IgD-negative memory B cell (primary cell): ENCODE results near the gene CFAP69. TPM values are rescaled to one million over a fixed set of nuclear protein-coding genes. Genes with fewer than 3 reads are reported as not detected.

Source experiments
- H3K27ac Mint-ChIP-seq, 3 donors: one replicate each; pipeline ENCODE4 v1.8.0; 2020 to 2022; ENCODE audit warnings: mild to moderate bottlenecking in 3 of 3, mixed read lengths in 3 of 3, moderate library complexity in 1 of 3
- H3K27me3 Mint-ChIP-seq: one replicate; pipeline ENCODE4 v1.8.0; 2021; ENCODE audit warnings: mixed read lengths
- H3K36me3 Mint-ChIP-seq: one replicate; pipeline ENCODE4 v1.8.0; 2020; ENCODE audit warnings: mild to moderate bottlenecking, mixed read lengths
- H3K4me1 Mint-ChIP-seq, 3 donors: one replicate each; pipeline ENCODE4 v1.8.0; 2020 to 2022; ENCODE audit warnings: mixed read lengths in 3 of 3, mild to moderate bottlenecking in 1 of 3
- H3K4me3 Mint-ChIP-seq, 4 donors: one replicate each; pipeline ENCODE4 v1.8.0; 2020 to 2022; ENCODE audit warnings: mild to moderate bottlenecking in 4 of 4, mixed read lengths in 4 of 4, moderate library complexity in 3 of 4
- H3K9me3 Mint-ChIP-seq, 3 donors: one replicate each; pipeline ENCODE4 v1.8.0; 2020 to 2021; ENCODE audit warnings: mixed read lengths in 3 of 3, mild to moderate bottlenecking in 1 of 3
- polyA plus RNA-seq: library from polyadenylated mRNA; unstranded; fragments of 300-500 nt; fragmentation: Illumina TruSeq; gene quantifications from one replicate; pipeline ENCODE4 v1.2.3, GENCODE V29; 2021

CFAP69 gene
- polyA plus RNA-seq, 1 donor from 2014 or later: 0.54 TPM

DNA sequence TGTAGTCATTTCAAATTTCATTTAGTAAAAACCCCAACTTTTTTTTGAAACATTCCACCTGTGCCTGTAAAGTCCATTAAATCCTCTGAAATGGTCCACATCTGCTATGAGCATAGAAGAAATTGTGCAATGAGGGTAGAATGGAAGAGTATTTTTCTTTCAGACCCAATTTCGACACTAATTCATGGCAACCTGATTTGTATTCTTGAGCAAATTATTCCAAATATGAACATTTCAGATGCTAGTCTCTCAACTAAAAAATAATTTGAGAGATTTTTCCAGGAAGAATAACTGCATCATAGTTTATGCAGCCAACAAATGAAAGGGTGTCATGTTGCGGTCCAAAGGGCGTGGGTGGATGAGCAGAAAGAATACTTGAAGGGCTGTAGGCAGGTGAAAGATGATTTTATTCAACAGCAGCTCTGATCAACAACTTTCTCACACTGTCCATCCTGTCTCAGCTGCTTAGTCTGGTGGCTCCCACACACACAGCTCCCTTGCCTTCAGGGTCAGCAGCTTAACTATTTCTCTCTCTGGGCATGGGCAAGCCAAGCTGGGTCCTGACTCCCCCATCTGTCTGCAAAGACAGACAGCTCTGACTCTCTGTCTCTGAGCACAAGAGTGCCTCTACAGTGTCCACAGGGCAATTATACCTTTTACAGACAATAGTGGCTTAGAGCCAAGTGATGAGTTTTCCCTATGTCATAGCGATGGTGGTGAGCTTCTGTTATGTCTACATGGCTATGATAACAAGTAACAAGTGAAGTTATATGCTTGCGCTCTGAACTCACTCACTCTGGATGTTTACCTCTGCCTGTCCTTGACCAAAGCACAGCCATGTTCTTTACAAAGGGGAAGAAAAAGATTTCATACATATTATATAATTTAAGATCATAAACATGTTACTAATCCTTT lies 21.9 kb upstream of the CFAP69 start:
- H3K36me3 Mint-ChIP-seq: peaks cover 1% of the 10 kb centered on the region
- H3K27me3 Mint-ChIP-seq: peaks cover 20% of the 10 kb centered on the region
- no peak overlapping the region for H3K4me3 Mint-ChIP-seq
- no peak overlapping the region for H3K27ac Mint-ChIP-seq
- H3K9me3 Mint-ChIP-seq: no peaks in the 10 kb centered on the region
- H3K4me1 Mint-ChIP-seq: no peaks in the 10 kb centered on the region

DNA sequence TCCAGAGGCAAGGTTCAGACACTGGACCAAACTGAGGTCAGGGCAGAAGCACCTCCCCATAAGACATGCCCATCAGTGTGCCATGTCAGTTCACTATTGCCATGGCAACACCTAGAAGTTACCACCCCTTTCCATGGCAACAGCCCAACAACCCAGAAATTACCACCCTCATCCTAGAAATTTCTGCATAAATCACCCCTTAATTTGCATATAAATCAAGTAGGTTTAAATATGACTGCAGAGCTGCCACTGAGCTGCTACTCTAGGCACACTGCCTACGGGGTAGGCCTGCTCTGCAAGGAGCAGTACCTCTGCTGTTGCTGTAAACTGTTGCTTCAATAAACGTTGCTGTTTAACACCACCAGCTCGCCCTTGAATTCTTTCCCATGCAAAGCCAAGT lies 20.8 kb upstream of the CFAP69 start:
- H3K36me3 Mint-ChIP-seq: peaks cover 1% of the 10 kb centered on the region
- H3K4me3 Mint-ChIP-seq: no peak overlapping the region
- H3K27me3 Mint-ChIP-seq: peaks cover 21% of the 10 kb centered on the region
- H3K4me1 Mint-ChIP-seq: no peaks in the 10 kb centered on the region
- H3K9me3 Mint-ChIP-seq: no peaks in the 10 kb centered on the region
- H3K27ac Mint-ChIP-seq: no peak overlapping the region

DNA sequence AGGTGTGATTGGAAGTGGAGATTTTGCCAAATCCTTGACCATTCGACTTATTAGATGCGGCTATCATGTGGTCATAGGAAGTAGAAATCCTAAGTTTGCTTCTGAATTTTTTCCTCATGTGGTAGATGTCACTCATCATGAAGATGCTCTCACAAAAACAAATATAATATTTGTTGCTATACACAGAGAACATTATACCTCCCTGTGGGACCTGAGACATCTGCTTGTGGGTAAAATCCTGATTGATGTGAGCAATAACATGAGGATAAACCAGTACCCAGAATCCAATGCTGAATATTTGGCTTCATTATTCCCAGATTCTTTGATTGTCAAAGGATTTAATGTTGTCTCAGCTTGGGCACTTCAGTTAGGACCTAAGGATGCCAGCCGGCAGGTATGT lies 19.8 kb upstream of the CFAP69 start:
- H3K27ac Mint-ChIP-seq: no peak overlapping the region
- no peaks in the 10 kb centered on the region for H3K9me3 Mint-ChIP-seq
- peaks cover 20% of the 10 kb centered on the region for H3K27me3 Mint-ChIP-seq
- no peaks in the 10 kb centered on the region for H3K36me3 Mint-ChIP-seq
- no peaks in the 10 kb centered on the region for H3K4me1 Mint-ChIP-seq
- no peak overlapping the region for H3K4me3 Mint-ChIP-seq

GRCh38 chr7:90225601-90226000 lies 19.4 kb upstream of the CFAP69 start:
- Mint-ChIP-seq H3K27me3 (peaks cover 16% of the 10 kb centered on the region), H3K9me3 (no peaks in the 10 kb centered on the region), H3K4me3 (no peak overlapping the region), H3K4me1 (no peaks in the 10 kb centered on the region), H3K36me3 (no peaks in the 10 kb centered on the region), H3K27ac (no peak overlapping the region)

DNA sequence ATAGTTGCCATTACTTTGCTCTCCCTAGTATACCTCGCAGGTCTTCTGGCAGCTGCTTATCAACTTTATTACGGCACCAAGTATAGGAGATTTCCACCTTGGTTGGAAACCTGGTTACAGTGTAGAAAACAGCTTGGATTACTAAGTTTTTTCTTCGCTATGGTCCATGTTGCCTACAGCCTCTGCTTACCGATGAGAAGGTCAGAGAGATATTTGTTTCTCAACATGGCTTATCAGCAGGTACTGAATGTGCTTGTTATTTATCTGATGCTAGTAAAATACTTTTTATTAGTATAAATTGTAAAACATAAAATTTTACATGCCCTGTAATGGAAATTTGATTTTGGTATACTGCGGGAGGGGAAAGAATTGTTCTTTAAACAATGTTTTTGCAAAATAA lies 17.7 kb upstream of the CFAP69 start:
- H3K4me1 Mint-ChIP-seq: no peaks in the 10 kb centered on the region
- H3K27me3 Mint-ChIP-seq: peaks cover 10% of the 10 kb centered on the region
- H3K27ac Mint-ChIP-seq: no peak overlapping the region
- no peaks in the 10 kb centered on the region for H3K9me3 Mint-ChIP-seq
- no peaks in the 10 kb centered on the region for H3K36me3 Mint-ChIP-seq
- no peak overlapping the region for H3K4me3 Mint-ChIP-seq

DNA sequence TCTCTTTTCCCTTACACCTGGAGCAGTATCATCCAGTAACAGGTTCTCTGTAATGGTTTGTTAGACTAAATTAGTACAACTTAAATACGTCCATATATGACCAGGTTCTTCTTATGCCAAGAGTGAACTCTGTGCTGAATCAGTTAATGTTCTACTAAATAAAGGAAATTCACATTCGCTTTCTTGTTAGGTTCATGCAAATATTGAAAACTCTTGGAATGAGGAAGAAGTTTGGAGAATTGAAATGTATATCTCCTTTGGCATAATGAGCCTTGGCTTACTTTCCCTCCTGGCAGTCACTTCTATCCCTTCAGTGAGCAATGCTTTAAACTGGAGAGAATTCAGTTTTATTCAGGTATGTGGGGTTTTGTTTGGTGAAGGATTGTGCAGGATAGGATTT lies 15.3 kb upstream of the CFAP69 start:
- Mint-ChIP-seq H3K27ac (no peak overlapping the region), H3K36me3 (no peaks in the 10 kb centered on the region), H3K9me3 (no peaks in the 10 kb centered on the region)

DNA sequence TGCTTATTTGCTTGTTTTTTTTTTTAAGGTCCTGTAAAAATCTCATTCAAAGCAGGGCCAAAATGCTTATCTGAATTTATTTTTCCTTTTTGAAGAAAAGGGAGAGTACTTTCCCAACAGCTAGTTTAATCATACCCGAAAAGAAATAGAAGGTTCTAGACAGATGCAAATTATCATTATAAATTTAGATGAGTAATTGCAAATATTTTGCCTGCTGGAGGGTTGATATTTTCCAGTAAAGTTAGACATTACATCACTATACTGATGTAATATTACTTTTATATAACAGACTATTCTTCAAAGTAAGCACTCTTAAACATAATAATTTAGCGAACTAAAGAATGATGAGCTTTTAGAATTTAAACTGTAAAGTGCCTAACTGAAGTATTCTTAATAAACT lies 14.1 kb upstream of the CFAP69 start:
- Mint-ChIP-seq H3K4me3 (no peak overlapping the region), H3K9me3 (no peaks in the 10 kb centered on the region), H3K36me3 (no peaks in the 10 kb centered on the region), H3K27me3 (peaks cover 3% of the 10 kb centered on the region), H3K27ac (no peak overlapping the region), H3K4me1 (no peaks in the 10 kb centered on the region)

More for the DNA sequence above, 15.3 kb upstream of the CFAP69 start:
- H3K4me3 Mint-ChIP-seq: no peak overlapping the region
- H3K4me1 Mint-ChIP-seq: no peaks in the 10 kb centered on the region
- H3K27me3 Mint-ChIP-seq: peaks cover 5% of the 10 kb centered on the region

DNA sequence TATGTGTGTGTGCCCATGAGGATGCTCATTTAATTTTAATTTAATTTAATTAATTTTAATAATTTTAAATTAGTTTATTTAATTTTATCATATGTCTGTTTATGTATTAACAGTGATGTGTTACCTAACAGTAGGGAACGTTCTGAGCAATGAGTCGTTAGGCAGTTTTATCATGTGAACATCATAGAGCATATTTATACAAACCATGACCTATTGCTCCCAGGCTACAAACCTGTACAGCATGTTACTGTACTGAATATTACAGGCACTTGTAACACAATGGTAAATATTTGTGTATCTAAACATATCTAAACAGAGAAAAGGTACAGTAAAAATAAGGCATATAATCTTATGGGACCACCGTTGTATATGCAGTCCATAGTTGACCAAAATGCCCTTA lies 13.7 kb upstream of the CFAP69 start:
- Mint-ChIP-seq H3K4me1 (no peaks in the 10 kb centered on the region), H3K36me3 (no peaks in the 10 kb centered on the region), H3K4me3 (no peak overlapping the region)

DNA sequence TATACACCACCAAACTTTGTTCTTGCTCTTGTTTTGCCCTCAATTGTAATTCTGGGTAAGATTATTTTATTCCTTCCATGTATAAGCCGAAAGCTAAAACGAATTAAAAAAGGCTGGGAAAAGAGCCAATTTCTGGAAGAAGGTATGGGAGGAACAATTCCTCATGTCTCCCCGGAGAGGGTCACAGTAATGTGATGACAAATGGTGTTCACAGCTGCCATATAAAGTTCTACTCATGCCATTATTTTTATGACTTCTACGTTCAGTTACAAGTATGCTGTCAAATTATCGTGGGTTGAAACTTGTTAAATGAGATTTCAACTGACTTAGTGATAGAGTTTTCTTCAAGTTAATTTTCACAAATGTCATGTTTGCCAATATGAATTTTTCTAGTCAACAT lies 12.5 kb upstream of the CFAP69 start:
- Mint-ChIP-seq H3K4me1 (no peaks in the 10 kb centered on the region), H3K27me3 (peaks cover 3% of the 10 kb centered on the region), H3K4me3 (no peak overlapping the region), H3K36me3 (no peaks in the 10 kb centered on the region), H3K27ac (no peak overlapping the region), H3K9me3 (no peaks in the 10 kb centered on the region)

More for the DNA sequence above, 13.7 kb upstream of the CFAP69 start:
- Mint-ChIP-seq H3K9me3 (no peaks in the 10 kb centered on the region), H3K27ac (no peak overlapping the region), H3K27me3 (peaks cover 3% of the 10 kb centered on the region)

DNA sequence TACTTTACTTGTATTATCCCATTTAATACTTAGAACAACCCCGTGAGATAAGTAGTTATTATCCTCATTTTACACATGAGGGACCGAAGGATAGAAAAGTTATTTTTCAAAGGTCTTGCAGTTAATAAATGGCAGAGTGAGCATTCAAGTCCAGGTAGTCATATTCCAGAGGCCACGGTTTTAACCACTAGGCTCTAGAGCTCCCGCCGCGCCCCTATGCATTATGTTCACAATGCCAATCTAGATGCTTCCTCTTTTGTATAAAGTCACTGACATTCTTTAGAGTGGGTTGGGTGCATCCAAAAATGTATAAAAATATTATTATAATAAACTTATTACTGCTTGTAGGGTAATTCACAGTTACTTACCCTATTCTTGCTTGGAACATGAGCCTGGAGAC lies 11.4 kb upstream of the CFAP69 start:
- Mint-ChIP-seq H3K4me3 (no peak overlapping the region), H3K4me1 (peaks cover 0 to 4% (median 0%) of the 10 kb centered on the region in 3 donors), H3K36me3 (no peaks in the 10 kb centered on the region), H3K27ac (no peak overlapping the region), H3K27me3 (no peaks in the 10 kb centered on the region), H3K9me3 (no peaks in the 10 kb centered on the region)

DNA sequence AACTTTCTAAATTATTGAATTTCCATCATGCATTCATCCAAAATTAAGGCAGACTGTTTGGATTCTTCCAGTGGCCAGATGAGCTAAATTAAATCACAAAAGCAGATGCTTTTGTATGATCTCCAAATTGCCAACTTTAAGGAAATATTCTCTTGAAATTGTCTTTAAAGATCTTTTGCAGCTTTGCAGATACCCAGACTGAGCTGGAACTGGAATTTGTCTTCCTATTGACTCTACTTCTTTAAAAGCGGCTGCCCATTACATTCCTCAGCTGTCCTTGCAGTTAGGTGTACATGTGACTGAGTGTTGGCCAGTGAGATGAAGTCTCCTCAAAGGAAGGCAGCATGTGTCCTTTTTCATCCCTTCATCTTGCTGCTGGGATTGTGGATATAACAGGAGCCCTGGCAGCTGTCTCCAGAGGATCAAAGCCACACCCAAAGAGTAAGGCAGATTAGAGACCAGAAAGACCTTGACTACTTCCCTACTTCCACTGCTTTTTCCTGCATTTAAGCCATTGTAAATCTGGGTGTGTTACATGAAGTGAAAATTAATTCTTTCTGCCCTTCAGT lies 8.2 kb upstream of the CFAP69 start:
- H3K27ac Mint-ChIP-seq: no peak overlapping the region

DNA sequence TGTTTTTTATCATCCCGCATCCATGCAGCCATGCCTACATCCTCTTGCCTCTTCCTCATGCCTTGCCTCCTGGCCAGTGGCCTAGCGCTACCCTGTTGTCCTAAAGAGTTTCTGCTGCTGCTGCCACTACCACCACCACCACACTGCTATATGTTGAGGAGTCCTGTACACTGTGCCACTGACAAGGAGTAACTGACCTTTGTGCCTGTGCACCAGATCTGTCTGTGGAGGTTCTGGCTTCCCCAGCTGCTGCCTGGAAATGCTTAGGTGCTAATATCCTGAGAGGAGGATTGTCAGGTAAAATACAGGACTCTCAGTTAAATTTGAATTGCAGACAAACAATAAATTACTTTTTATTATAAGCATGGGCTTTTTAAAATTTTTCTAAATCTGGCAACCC lies 7.0 kb upstream of the CFAP69 start:
- no peaks in the 10 kb centered on the region for H3K27me3 Mint-ChIP-seq
- H3K27ac Mint-ChIP-seq: no peak overlapping the region
- no peaks in the 10 kb centered on the region for H3K36me3 Mint-ChIP-seq
- H3K4me1 Mint-ChIP-seq: peaks cover 6 to 16% (median 6%) of the 10 kb centered on the region in 3 donors
- H3K4me3 Mint-ChIP-seq: no peak overlapping the region
- no peaks in the 10 kb centered on the region for H3K9me3 Mint-ChIP-seq

More for the DNA sequence above, 8.2 kb upstream of the CFAP69 start:
- Mint-ChIP-seq H3K36me3 (no peaks in the 10 kb centered on the region), H3K4me3 (no peak overlapping the region), H3K4me1 (peaks cover 0 to 11% (median 0%) of the 10 kb centered on the region in 3 donors), H3K27me3 (no peaks in the 10 kb centered on the region), H3K9me3 (no peaks in the 10 kb centered on the region)

- Mint-ChIP-seq H3K4me3 (no peak overlapping the region), H3K36me3 (no peaks in the 10 kb centered on the region), H3K27ac (no peak overlapping the region), H3K9me3 (no peaks in the 10 kb centered on the region), H3K4me1 (peaks cover 6 to 16% (median 9%) of the 10 kb centered on the region in 3 donors), H3K27me3 (no peaks in the 10 kb centered on the region)
Observed at GRCh38 chr7:90238583-90238982, 6.4 kb upstream of the CFAP69 start.

GRCh38 chr7:90239050-90239449 lies 5.9 kb upstream of the CFAP69 start:
- Mint-ChIP-seq H3K27ac (no peak overlapping the region), H3K36me3 (peaks cover under 1% of the 10 kb centered on the region), H3K9me3 (no peaks in the 10 kb centered on the region), H3K27me3 (no peaks in the 10 kb centered on the region), H3K4me1 (peaks cover 10 to 21% (median 14%) of the 10 kb centered on the region in 3 donors), H3K4me3 (peak overlapping the region in 1 of 4 donors; percentile 15)

GRCh38 chr7:90239625-90240228 lies 5.2 kb upstream of the CFAP69 start:
- H3K36me3 Mint-ChIP-seq: peaks cover 2% of the 10 kb centered on the region
- H3K27ac Mint-ChIP-seq: no peak overlapping the region
- H3K27me3 Mint-ChIP-seq: no peaks in the 10 kb centered on the region
- peak overlapping the region in 1 of 4 donors; percentile 12 for H3K4me3 Mint-ChIP-seq
- H3K4me1 Mint-ChIP-seq: peaks cover 17 to 23% (median 17%) of the 10 kb centered on the region in 3 donors
- no peaks in the 10 kb centered on the region for H3K9me3 Mint-ChIP-seq
